GM20000 (cell line): ENCODE results near the gene ERBB4.

ENCODE experiments used
- DNase-seq: peaks from one replicate; pipeline ENCODE4 v3.0.0; 2012; ENCODE audit warnings: low spot score
- CTCF ChIP-seq: IDR thresholded peaks from 2 replicates; pipeline ENCODE4 v1.5.1; 2012; ENCODE audit warnings: mild to moderate bottlenecking, control low read depth; ENCODE audit errors: extremely low read depth, missing control alignments

Gene ERBB4

DNA sequence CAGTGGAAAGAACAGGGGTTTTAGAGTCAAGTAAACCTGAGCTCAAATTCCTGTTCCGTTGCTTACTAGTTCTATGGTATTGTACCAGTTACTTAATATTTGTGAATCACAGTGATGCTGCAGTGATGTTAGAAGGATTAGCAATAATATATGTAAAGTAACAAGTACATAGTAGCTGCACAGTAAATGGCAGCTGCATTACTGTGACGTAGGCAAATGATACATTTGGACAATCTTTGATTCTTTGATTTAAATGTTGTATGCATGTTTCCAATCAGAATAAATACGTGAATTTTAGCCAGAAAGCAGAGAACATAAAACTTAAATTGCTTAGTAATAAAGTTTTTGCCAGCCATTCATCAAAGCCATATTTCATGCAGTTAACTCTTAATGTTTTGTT is 243.0 kb downstream of the ERBB4 start:
- DNase-seq = no peak
- TF ChIP-seq CTCF = no peak

- TF ChIP-seq CTCF = no peak
- no peak for DNase-seq
Measured at GRCh38 chr2:212294816-212295215, 243.8 kb downstream of the ERBB4 start.

- TF ChIP-seq CTCF = no peak
- DNase-seq = no peak
Measured at GRCh38 chr2:212289301-212289700, 249.3 kb downstream of the ERBB4 start.

DNA sequence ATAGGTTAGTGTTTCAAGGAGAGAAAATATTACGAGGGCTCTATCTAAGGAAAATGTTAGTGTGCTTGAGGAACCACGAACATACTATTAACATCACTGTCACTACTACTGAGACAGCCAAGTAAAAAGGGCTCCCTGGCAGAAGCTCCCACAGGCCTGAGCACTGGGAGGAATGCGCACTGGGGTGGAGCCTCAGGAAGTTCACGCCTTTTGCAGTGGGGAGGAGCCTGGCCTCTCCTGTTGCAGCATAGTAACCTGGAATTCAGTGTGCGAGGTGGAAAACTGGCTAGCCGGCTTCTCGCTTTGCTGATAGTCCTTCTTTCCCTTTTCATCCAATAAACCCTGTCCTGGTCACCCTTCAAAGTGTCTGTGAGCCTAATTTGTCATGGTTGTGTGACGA is 250.3 kb downstream of the ERBB4 start:
- TF ChIP-seq CTCF = no peak
- DNase-seq = no peak

GRCh38 chr2:212284166-212284565 is 254.4 kb downstream of the ERBB4 start:
- no peak for TF ChIP-seq CTCF
- DNase-seq = no peak

- no peak for DNase-seq
- TF ChIP-seq CTCF = no peak
Measured at GRCh38 chr2:212282671-212283261, 255.8 kb downstream of the ERBB4 start.

DNA sequence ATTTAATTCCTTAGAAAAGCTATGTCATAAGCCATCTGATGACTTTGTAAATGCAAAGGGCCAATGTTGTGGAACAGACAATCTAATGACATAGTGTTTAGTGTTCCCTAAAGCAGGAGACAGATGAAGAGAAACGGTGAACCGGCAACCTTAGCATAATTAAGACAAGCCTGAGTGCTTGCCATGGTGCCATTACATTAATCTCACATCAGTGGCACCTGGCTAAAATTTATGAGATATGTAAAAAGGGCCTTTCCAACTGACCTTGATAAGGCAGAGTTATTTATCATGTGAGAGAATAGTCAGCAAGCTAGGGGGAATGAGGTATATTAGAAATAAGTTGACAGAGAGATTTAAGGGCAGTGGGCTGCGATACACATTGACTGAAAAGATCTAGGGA is 261.8 kb downstream of the ERBB4 start:
- TF ChIP-seq CTCF = no peak
- no peak for DNase-seq
